GM12878 (cell line): ENCODE results near the gene CAB39. TPM values are rescaled to one million over a fixed set of nuclear protein-coding genes. Genes with fewer than 3 reads are reported as not detected.

ENCODE experiments used
- ATAC-seq: fragments of 200-7000 bp; cut with Tn5 transposase; 3 replicates; pipeline ENCODE4 v1.9.1; 2020; ENCODE audit warnings: mild to moderate bottlenecking, moderate library complexity
- BruUV-seq: library from RNA; stranded (reverse); fragments of 400-500 nt; replicated peaks from 2 replicates; lab custom pipeline; 2021; lab: Mats Ljungman, UMichigan
- CTCF ChIA-PET: fragments of 300-600 bp; sonication (Branson Sonifier 250); formaldehyde crosslinking; extraction: SDS; loops from one replicate; lab custom pipeline; 2021; ENCODE audit warnings: inconsistent platforms; lab: Yijun Ruan, JAX
- POLR2A ChIA-PET: fragments of 350-600 bp; formaldehyde crosslinking; extraction: SDS; loops from one replicate; lab custom pipeline; 2021; ENCODE audit warnings: inconsistent platforms; lab: Charles Lee
- RAD21 ChIA-PET: fragments of 300-600 bp; sonication (Branson Sonifier 250); formaldehyde crosslinking; loops from one replicate; lab custom pipeline; 2023; ENCODE audit warnings: antibody characterized with exemption; ENCODE audit not compliant: unreplicated experiment; lab: Charles Lee
- SMC1A ChIA-PET: fragments of 300-600 bp; sonication (Branson Sonifier 250); formaldehyde crosslinking; loops from one replicate; lab custom pipeline; 2023; ENCODE audit not compliant: unreplicated experiment, uncharacterized antibody; lab: Charles Lee
- DNase-seq: peaks from one replicate; pipeline ENCODE4 v3.0.0-alpha.2; 2011; ENCODE audit warnings: low read depth, low spot score
- FAIRE-seq: peaks from 3 replicates; lab custom pipeline; 2011; peaks lifted over from hg19 to GRCh38; lab: Jason Lieb, UNC
- H2AFZ ChIP-seq: 2 replicates; pipeline ENCODE4 v1.6.0; 2011; ENCODE audit warnings: low read depth, low read length, control low read depth; ENCODE audit not compliant: control insufficient read depth
- H3K27ac ChIP-seq: 2 replicates; pipeline ENCODE4 v1.5.1; 2011; ENCODE audit warnings: control low read depth; ENCODE audit not compliant: control insufficient read depth, insufficient read depth
- H3K27me3 ChIP-seq, 2 experiments: replicated peaks in 1 of 2; 2 replicates each; pipeline versions ENCODE4 v1.6.0 to v1.6.1; 2011; ENCODE audit warnings: low read length in 1 of 2; ENCODE audit not compliant: control insufficient read depth in 2 of 2, insufficient read depth in 2 of 2
- H3K36me3 ChIP-seq, 2 experiments: 2 replicates each; pipeline ENCODE4 v1.5.1; 2011; ENCODE audit warnings: low read length in 1 of 2; ENCODE audit not compliant: control insufficient read depth in 2 of 2, insufficient read depth in 2 of 2
- H3K4me1 ChIP-seq: 2 replicates; pipeline ENCODE4 v1.6.1; 2011; ENCODE audit warnings: mild to moderate bottlenecking, low read length, moderate library complexity, mixed read lengths; ENCODE audit not compliant: control insufficient read depth, insufficient read depth
- H3K4me2 ChIP-seq: 2 replicates; pipeline ENCODE4 v1.6.0; 2011; ENCODE audit warnings: control low read depth; ENCODE audit not compliant: control insufficient read depth, insufficient read depth
- H3K4me3 ChIP-seq: fragments of 200-600 bp; sonication (generic); 2 replicates; pipeline ENCODE4 v1.5.1; 2016
- H3K79me2 ChIP-seq: 2 replicates; pipeline ENCODE4 v1.6.0; 2011; ENCODE audit warnings: low read length; ENCODE audit not compliant: control insufficient read depth, insufficient read depth
- H3K9ac ChIP-seq: 2 replicates; pipeline ENCODE4 v1.8.0; 2011; ENCODE audit warnings: low read length, control low read depth, mixed read lengths; ENCODE audit not compliant: control insufficient read depth, insufficient read depth
- H3K9me3 ChIP-seq: replicated peaks from 3 replicates; pipeline ENCODE4 v1.5.1; 2011; ENCODE audit warnings: mild to moderate bottlenecking, low read length; ENCODE audit not compliant: control insufficient read depth, insufficient read depth
- H4K20me1 ChIP-seq: 2 replicates; pipeline ENCODE4 v1.6.0; 2011; ENCODE audit not compliant: control insufficient read depth, insufficient read depth
- ATF2 ChIP-seq: IDR thresholded peaks from 2 replicates; pipeline ENCODE4 v1.6.1; 2012; ENCODE audit warnings: low read length, inconsistent platforms
- ATF3 ChIP-seq: IDR thresholded peaks from 2 replicates; pipeline ENCODE4 v1.6.1; 2011; ENCODE audit warnings: low read depth, mild to moderate bottlenecking, low read length, moderate library complexity, borderline replicate concordance; ENCODE audit errors: extremely low read depth
- CREM ChIP-seq: IDR thresholded peaks from 2 replicates; pipeline ENCODE4 v1.6.1; 2014; ENCODE audit warnings: antibody characterized with exemption, low read depth
- DPF2 ChIP-seq: fragments of 450-650 bp; IDR thresholded peaks from 2 replicates; pipeline ENCODE4 v1.6.1; 2017; ENCODE audit warnings: mild to moderate bottlenecking
- GABPA ChIP-seq: IDR thresholded peaks from 2 replicates; pipeline ENCODE4 v1.6.1; 2014; ENCODE audit warnings: antibody characterized with exemption, low read depth, mild to moderate bottlenecking, inconsistent platforms
- HDGF ChIP-seq: fragments of 450-650 bp; IDR thresholded peaks from 2 replicates; pipeline ENCODE4 v1.6.1; 2016; ENCODE audit warnings: antibody characterized with exemption
- LARP7 ChIP-seq: fragments of 450-650 bp; IDR thresholded peaks from 2 replicates; pipeline ENCODE4 v1.6.1; 2017; ENCODE audit warnings: mild to moderate bottlenecking
- MYC ChIP-seq: IDR thresholded peaks from 2 replicates; pipeline ENCODE4 v1.6.1; 2011; ENCODE audit warnings: mild to moderate bottlenecking, low read length, moderate library complexity, inconsistent platforms; ENCODE audit not compliant: insufficient read depth, insufficient replicate concordance, insufficient read length, severe bottlenecking
- NFYA ChIP-seq: IDR thresholded peaks from 2 replicates; pipeline ENCODE4 v1.6.1; 2011; ENCODE audit warnings: low read depth, mild to moderate bottlenecking, low read length, improper control_type of control experiment, borderline replicate concordance
- PBX3 ChIP-seq: IDR thresholded peaks from 2 replicates; pipeline ENCODE4 v1.6.1; 2011; ENCODE audit warnings: mild to moderate bottlenecking, low read depth, low read length, moderate library complexity; ENCODE audit not compliant: insufficient replicate concordance
- PML ChIP-seq: IDR thresholded peaks from 2 replicates; pipeline ENCODE4 v1.6.1; 2012; ENCODE audit warnings: low read length, inconsistent platforms
- POU2F2 ChIP-seq: IDR thresholded peaks from 3 replicates; pipeline ENCODE4 v1.6.1; 2011; ENCODE audit warnings: low read depth, mild to moderate bottlenecking, low read length, borderline replicate concordance
- RELA ChIP-seq: fragments of 450-650 bp; IDR thresholded peaks from 2 replicates; pipeline ENCODE4 v1.8.0; 2014; ENCODE audit warnings: borderline replicate concordance; ENCODE audit not compliant: partially characterized antibody
- USF1 ChIP-seq: IDR thresholded peaks from 2 replicates; pipeline ENCODE4 v1.6.1; 2011; ENCODE audit warnings: borderline replicate concordance, low read depth, mild to moderate bottlenecking, moderate library complexity, mixed read lengths, low read length; ENCODE audit not compliant: insufficient read depth; ENCODE audit errors: extremely low read length
- ZNF207 ChIP-seq: fragments of 450-650 bp; IDR thresholded peaks from 2 replicates; pipeline ENCODE4 v1.6.1; 2014; ENCODE audit warnings: antibody characterized with exemption, mild to moderate bottlenecking, borderline replicate concordance
- ZNF217 ChIP-seq: fragments of 450-650 bp; IDR thresholded peaks from 2 replicates; pipeline ENCODE4 v1.6.1; 2017; ENCODE audit warnings: antibody characterized with exemption, mild to moderate bottlenecking
- ZNF592 ChIP-seq: fragments of 450-650 bp; IDR thresholded peaks from 2 replicates; pipeline ENCODE4 v1.6.1; 2017; ENCODE audit warnings: mild to moderate bottlenecking, moderate library complexity
- WGBS: methylation state at CpG from one replicate; pipeline ENCODE4 v1.1.6; 2016; ENCODE audit warnings: low lambda C conversion rate; ENCODE audit not compliant: insufficient replicate concordance, insufficient coverage; ENCODE audit errors: missing lambda C conversion rate; 5-methylcytosine and 5-hydroxymethylcytosine counted together
- in situ Hi-C: fragments of 300-500 bp; cut with MboI; formaldehyde crosslinking; loops from 9 replicates; pipeline ENCODE4 v1.14.3; 2018; ENCODE audit warnings: mixed read lengths
- intact Hi-C: fragments of 100-400 bp; cut with micrococcal nuclease; formaldehyde crosslinking; loops from one replicate; pipeline ENCODE4 v1.14.2; 2022; ENCODE audit not compliant: unreplicated experiment
- polyA plus RNA-seq, 11 experiments: library from polyadenylated mRNA; depleted of rRNA in 4 of 11; unstranded in 6 of 11; stranded (reverse) in 5 of 11; fragments of >200 nt; fragmentation: Nextera tagmentation in 4 of 11; fragmentation: Illumina TruSeq in 1 of 11; extraction: Ambion mirVana in 4 of 11; extraction: Trizol in 1 of 11; gene quantifications; 1 replicate in 1 of 11; 2 replicates in 10 of 11; pipeline versions ENCODE4 v1.2.1 to v1.2.3, GENCODE V29; 2011 to 2016; ENCODE audit warnings: inconsistent platforms in 2 of 11, missing spikeins in 2 of 11, low read depth in 1 of 11
- total RNA-seq, 4 experiments: library from RNA; depleted of rRNA in 3 of 4; stranded (reverse); fragments of >200 nt in 3 of 4; fragmentation: Illumina TruSeq in 1 of 4; extraction: Trizol in 1 of 4; gene quantifications; 2 replicates each; pipeline versions ENCODE4 v1.2.1 to v1.2.3, GENCODE V29; 2013 to 2021

Gene CAB39
- total and polyA plus RNA-seq, 10 of the 15 experiments (the other 5 are each of a cell fraction or from before 2014, with no cell fraction given) = 13.3 to 129 (median 62.9) TPM

- Histone ChIP-seq H2AFZ (no peak overlapping the region), H3K4me3 (no peak overlapping the region), H3K4me2 (no peak overlapping the region), H3K4me1 (no peaks in the 10 kb centered on the region), H3K9me3 (no peaks in the 10 kb centered on the region), H3K27ac (no peak overlapping the region), H3K79me2 (no peaks in the 10 kb centered on the region), H4K20me1 (no peaks in the 10 kb centered on the region), H3K27me3 (no peaks in the 10 kb centered on the region), H3K9ac (no peak overlapping the region), H3K36me3 (peaks cover 15 to 43% of the 10 kb centered on the region in 2 experiments)
- FAIRE-seq (no peak), ATAC-seq (no peak), DNase-seq (no peak)
- BruUV-seq = no TSS peak
- RAD21 ChIA-PET = interaction anchor here (0.8 kb wide), 1 partner anchor 8 kb away, joined by 3 read pairs; no protein-coding TSS in a partner anchor
- intact Hi-C loops = no loop called here
- CTCF ChIA-PET = interaction anchor here (0.8 to 1.6 kb wide), 4 partner anchors 11 to 236 kb away, joined by 3 to 5 read pairs (median 4); no protein-coding TSS in a partner anchor
- SMC1A ChIA-PET = interaction anchor here (1.1 to 1.6 kb wide), 3 partner anchors 10 to 602 kb away, joined by 3 to 4 read pairs (median 3); no protein-coding TSS in a partner anchor
- WGBS = 88% methylated on average over 7 of the region's 7 CpGs
- POLR2A ChIA-PET = no interaction called here
- in situ Hi-C loops = no loop called here
- TF ChIP-seq ZNF592 = no peak
- TF ChIP-seq GABPA = no peak
- no peak for TF ChIP-seq DPF2
- no peak for TF ChIP-seq LARP7
- TF ChIP-seq CREM = no peak
- no peak for TF ChIP-seq HDGF
- TF ChIP-seq RELA = no peak
- no peak for TF ChIP-seq PBX3
- TF ChIP-seq NFYA = no peak
- TF ChIP-seq ATF2 = no peak
- TF ChIP-seq PML = no peak
- TF ChIP-seq ZNF217 = no peak
- no peak for TF ChIP-seq USF1
- no peak for TF ChIP-seq ZNF207
- TF ChIP-seq POU2F2 = no peak
- no peak for TF ChIP-seq MYC
- TF ChIP-seq ATF3 = no peak
- TF ChIP-seq, all 136 proteins: peak for 0
Observed at GRCh38 chr2:230816735-230817134, 104.1 kb downstream of the CAB39 start.
